Inferior parietal cortex (tissue), 1 donor: Measurements from ENCODE around the gene PTPN18.
A peak's percentile ranks its signal among the peaks of the same experiment; 100 is the strongest.

Experiments
- DNase-seq: peaks from one replicate; pipeline ENCODE4 v3.0.0-alpha.2; 2016; ENCODE audit errors: extremely low spot score

Gene PTPN18

DNA sequence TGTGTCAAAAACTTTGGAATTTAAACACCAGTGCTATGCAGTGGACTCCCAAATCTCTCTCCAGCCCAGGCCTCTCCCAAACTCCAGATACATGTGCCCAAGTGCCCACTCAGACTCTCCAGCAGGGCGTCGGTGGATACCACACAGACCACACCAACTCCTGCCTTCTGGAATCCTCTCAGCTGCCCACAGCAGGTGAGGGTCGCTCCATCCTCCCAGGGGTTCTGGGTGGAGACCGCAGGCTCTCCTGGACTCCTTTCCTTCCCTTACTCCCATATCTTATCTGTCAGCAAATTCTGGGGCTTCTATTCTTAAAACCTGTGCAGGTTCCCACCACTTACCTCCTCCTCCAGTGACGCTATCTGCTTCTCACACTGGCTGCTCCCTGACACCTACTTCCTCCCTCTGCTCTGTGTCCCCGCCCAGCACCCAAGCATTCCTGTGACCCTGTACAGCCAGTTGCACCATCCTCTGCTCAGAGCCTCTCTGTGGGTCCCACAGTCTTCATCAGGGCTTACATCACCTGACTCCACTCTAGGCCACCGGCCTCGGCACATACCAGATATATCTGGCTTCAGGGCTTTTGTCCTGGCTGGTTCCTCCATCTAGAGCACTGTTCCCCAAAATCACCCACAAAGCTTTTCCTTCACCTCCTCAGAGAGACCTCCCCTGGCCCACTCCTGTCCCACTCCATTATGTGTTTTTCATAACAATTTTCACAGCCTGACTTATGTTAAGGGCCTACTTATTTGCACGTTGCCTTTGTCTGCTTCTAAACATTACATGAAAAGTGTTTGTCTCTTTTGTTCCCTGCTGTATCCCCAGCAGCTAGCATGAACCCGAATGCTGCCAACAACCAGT lies 15.7 kb upstream of the PTPN18 start:
- DNase-seq: no peak

GRCh38 chr2:130341562-130342019 lies 14.3 kb upstream of the PTPN18 start:
- DNase-seq: no peak

- peak; percentile 88 for DNase-seq
Measured at GRCh38 chr2:130342020-130342532, 13.8 kb upstream of the PTPN18 start.

DNA sequence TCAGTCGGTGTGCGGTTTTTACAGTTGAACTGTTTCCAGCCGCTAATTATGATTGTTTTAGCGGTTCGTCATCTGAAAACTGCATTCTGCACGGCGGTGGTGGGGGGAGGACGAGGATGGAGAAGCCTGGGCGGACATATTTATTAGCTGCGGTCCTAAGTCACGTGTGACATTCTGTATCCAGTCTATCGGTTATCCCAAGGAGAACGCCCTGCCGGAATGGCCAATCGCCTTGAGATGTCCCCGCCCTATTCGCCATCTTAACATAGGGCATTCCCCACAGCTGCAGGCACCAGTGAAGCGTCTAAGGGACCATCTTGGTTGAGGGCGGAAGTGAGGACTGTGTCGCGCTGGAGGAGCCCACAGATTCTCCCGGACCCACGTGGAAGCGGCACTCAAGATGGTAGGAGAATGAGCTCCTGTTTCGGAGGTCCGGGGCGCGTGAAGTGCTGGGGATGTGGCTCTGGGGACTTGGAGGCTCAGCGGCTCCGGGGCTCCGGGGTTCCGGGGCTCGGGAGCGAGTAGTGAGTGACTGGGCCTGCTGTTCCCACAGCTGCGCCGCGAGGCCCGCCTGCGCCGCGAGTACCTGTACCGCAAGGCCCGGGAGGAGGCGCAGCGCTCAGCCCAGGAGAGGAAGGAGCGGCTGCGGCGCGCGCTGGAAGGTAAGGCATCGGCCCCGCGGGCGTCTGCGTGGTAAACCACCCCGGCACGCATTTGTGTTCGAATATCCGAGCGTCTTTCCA lies 13.2 kb upstream of the PTPN18 start, which contains the start of gene IMP4:
Gene IMP4, plus strand, starts transcription at position 365 of the 743 bp plus-strand sequence. Its CDS starts 36 bp downstream, at position 401.
- peak; percentile 99 for DNase-seq

DNA sequence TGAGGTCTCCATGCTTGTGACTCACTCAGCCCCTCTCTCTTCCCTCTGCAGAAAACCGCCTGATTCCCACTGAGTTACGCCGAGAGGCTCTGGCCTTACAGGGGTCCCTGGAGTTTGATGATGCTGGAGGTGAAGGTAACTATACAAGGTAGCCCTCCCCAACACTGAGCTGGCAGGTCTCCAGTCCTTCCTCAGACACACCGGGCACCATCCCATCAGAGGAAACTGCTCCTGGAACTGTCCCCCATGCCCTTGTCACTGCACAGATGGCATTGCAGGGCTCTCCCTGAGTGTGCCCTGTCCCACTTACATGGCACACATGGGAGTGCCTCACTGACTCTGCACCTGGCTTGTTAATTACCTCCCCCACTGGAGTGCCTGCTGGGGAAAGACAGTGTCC lies 11.3 kb upstream of the PTPN18 start:
- no peak for DNase-seq

- DNase-seq: no peak
Measured at GRCh38 chr2:130345091-130345490, 10.8 kb upstream of the PTPN18 start.

GRCh38 chr2:130345611-130346010 lies 10.2 kb upstream of the PTPN18 start:
- no peak for DNase-seq

- DNase-seq: no peak
Measured at GRCh38 chr2:130346041-130346740, 9.7 kb upstream of the PTPN18 start.

GRCh38 chr2:130346741-130347066 lies 9.2 kb upstream of the PTPN18 start:
- DNase-seq: no peak

DNA sequence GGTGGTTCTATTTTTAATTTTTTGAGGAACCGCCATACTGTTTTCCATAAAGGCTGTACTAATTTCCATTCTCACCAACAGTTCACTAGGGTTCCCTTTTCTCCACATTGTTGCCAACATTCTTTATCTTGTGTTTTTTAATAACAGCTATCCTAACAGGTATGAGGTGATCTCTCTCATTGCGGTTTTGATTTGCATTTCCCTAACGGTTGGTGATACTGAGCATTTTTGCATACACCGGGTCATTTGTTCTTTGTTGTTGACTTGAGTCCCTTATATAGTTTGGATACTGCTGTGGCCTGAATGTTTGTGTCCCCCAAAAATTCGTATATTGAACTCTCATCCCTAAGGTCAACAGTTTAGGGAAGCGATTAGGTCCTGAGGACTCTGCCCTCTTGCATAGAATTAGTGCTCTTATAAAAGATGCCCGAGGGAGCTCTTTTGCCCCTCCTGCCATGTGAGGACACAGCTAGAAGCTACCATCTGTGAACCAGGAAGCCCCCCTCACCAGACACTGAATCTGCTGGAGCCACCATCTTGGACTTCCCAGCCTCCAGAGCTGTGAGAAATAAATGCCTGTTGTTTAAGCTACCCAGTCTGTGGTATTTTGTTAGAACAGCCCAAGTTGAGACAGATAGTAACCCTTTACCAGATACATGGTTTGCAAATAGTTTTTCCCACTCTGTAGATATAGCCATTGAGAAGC lies 8.5 kb upstream of the PTPN18 start:
- no peak for DNase-seq

GRCh38 chr2:130349174-130349573 lies 6.7 kb upstream of the PTPN18 start:
- no peak for DNase-seq

GRCh38 chr2:130351711-130352110 lies 4.1 kb upstream of the PTPN18 start:
- no peak for DNase-seq

DNA sequence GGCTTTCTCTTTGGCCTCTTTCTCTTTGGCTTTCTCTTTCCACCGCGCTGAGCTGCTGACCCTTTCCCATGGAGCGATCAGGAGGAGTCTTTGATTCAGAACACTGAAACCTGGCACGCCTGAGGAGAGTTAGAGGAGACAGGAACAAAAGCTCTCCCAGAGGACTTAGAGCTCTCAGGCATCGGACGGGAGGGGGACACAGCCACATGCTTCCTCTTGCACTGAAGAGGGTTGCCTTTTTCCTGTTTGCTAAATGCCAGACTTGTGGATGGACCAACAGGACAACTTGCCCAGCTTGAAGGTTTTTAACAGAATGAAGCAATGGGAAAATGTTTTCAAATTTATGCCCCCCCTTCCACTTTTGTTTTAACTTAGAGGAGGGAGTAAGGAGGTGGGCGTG lies 3.6 kb upstream of the PTPN18 start:
- no peak for DNase-seq

DNA sequence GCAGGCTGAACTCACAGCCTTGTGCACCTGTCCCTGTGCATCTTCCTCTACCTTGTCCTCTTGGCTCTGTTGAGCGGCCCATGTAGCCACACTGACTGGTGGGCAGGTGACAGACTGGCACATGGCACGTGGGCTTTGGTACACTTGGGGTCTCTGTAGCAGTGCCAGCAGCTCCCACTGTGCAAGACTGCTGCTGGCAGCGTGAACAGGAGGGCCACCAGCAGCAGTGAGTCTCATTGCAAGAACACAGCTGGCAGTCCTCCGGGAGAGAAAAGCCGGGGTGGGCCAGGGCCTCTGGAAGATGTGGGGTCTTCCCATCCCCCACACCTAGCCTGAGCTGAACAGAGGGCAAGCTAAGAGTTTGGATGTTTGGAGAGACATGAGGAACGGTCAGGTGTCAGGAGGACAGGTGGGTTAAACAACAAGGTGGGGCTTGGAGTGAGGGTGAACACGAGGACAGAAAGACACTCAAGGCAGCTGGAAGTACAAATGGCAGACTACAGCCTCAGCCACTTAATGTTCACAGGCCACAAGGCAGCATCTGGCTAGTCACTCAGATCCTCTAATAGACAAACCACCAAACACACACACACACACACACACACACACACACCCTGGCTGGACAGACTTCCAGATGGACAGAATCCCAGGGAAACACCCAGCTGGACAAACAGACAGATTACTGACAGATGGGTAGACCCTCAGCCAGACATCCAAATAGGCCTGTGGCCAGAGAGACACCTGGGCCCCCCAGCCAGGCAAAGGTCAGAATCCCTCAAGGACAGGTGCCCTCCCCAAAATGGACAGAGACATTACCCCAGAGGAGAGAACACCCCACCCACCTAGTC lies 2.3 kb upstream of the PTPN18 start:
- no peak for DNase-seq

- no peak for DNase-seq
Measured at GRCh38 chr2:130354139-130354428, 1.8 kb upstream of the PTPN18 start.

GRCh38 chr2:130355172-130355577 lies 681 bp upstream of the PTPN18 start:
- no peak for DNase-seq

- no peak for DNase-seq
Measured at GRCh38 chr2:130357864-130358263, 2.0 kb downstream of the PTPN18 start.

- no peak for DNase-seq
Measured at GRCh38 chr2:130358420-130359350, 2.8 kb downstream of the PTPN18 start.

GRCh38 chr2:130359466-130359865 lies 3.6 kb downstream of the PTPN18 start:
- DNase-seq: no peak

GRCh38 chr2:130363479-130363878 lies 7.6 kb downstream of the PTPN18 start:
- no peak for DNase-seq
